Fibroblast of the conjunctiva (primary cell): ENCODE data around the gene RPL36A.

Experiments
- DNase-seq: peaks from one replicate; pipeline ENCODE4 v3.0.0-alpha.2; 2010; ENCODE audit warnings: low read depth

RPL36A gene

GRCh38 chrX:101393530-101394305, 2.9 kb downstream of the RPL36A start:
- DNase-seq = no peak

GRCh38 chrX:101394372-101394771, 3.6 kb downstream of the RPL36A start:
- DNase-seq = no peak

DNA sequence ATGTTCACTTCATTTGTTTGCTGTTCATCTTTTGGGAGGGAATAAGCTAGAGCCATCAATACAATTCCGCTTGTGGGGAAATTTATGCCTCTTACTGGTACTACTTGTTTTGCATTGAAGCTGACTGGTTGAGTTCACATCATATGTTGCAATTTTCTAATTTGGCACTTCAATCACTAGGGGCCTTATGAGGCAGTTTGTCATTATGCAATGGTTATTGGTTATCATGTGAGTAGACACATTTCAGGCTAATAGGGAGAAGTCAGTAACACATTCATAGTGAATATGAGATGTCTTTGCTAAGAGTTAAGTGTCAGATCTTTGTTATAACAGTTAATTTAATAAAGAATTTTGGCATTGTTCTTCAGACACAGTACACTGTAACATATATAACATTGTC, 5.0 kb downstream of the RPL36A start:
- DNase-seq = no peak

DNA sequence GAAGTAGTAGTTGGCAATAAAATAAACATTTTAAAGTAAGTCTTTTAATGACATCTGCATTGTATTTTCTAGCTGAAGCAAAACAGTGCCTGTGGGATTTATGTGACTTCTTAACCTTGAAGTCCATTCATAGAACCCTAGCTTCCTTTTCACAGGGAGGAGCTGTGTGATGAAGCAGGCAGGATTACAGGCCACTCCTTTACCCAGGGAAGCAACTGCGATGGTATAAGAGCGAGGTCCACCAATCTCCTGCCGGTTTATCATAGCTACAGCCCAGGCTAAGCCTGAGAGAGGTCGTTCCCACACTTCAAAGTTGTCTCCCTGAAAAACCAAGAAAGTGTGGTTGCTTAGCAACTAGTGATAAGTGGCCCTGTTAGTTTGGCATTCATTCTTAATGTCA, 7.0 kb downstream of the RPL36A start:
- no peak for DNase-seq

GRCh38 chrX:101398694-101399093, 7.9 kb downstream of the RPL36A start:
- DNase-seq = no peak

DNA sequence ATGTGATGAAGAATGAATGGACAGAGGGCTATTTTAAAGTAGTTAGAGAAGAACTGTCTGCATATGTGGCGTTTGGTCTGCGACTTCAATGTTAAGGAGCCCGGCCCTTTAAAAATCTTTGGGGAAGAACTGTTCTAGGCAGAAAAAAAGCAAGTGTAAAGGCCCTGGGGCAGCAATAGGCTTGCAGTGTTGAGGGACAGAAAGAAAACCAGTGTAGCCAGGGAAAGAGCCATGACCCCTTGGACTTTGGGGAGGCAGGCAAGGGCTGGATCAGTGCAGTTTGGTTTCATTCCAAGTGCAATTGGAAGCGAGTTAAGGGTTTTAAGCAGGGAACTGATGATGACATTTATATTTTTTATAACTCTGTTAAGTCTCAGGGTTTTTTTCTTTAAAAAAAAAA, 9.0 kb downstream of the RPL36A start:
- no peak for DNase-seq

GRCh38 chrX:101407167-101407747, 16.4 kb downstream of the RPL36A start:
- DNase-seq = no peak

DNA sequence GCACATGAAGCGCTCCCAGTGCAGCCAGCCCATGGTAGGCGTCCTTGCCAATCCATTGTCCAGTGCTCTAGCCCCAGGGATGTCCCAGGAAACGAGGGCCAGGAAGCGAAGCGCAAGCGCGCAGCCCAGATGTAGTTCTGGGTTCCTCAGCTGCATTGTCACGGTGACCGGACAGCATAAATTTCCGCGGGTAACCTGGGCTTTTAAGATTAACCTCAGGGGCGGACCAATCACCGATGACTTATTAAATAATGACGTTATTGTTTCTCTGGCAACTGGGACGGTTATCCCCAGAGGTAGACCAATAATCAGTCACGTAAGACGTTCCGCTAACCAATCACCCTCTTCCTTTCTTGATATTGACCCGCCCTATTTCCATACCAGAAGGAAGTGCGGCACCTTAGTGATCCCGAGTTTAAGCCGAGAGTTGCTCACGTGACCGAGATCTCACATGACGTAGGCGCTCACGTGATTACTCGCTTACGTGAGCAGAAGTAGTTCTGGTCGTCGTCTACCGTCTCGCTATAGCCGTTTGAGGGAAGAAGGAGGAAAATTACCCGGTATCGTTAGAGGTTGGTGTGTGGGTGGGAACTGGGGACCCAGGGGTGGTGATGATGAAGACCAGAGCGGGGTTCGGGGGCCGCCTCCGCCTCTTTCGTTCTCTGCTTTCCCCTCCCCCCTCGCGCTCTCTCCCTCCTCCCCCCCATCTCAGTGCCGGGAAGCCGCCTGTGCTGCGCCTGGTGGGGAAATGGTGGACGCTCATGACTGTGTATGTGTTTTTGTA, 17.1 kb downstream of the RPL36A start, which contains the start of the genes GLA and HNRNPH2:
Gene GLA (minus strand): TSS at position 178 of the 784 bp plus-strand sequence. CDS start 22 bp downstream, at position 156.
Gene HNRNPH2 (plus strand): TSS at position 475 of the 784 bp plus-strand sequence. CDS start 3,767 bp downstream, outside the sequence.
- peak; percentile 97 for DNase-seq

DNA sequence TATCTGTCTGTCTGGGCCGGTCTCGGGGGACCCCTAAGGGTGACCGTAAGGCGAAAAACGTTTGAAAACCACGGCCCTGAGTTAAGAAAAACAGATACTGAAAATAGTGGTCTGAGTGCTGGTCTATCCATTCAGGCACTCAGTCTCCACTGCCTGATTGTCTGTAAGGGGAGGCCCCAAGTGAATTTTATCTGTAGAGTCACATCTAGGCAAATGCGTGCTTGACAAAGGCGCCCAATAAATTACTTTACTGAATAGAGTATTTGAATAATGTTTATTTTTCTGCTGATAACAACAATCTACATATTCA, 17.7 kb downstream of the RPL36A start:
- no peak for DNase-seq

DNA sequence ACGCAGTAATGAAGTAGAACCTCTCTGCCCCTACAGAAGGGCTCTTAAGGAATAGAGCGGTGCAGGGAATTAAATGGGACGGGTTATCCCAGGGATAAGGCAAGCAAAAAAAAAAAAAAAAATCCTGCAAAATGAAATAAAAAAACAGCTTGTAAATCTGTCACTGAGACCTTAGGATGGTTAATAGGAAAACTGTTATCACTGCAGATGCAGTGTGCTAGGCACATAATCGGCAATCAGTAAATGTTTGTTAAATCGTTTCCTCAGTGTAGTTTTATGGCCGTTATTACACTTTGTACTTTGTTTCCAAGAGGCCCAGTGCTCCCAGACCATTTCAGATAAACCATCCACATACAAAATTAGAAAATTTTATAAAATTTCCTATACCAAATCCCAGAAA, 18.2 kb downstream of the RPL36A start:
- no peak for DNase-seq

- DNase-seq = no peak
These were observed 19.6 kb downstream of the RPL36A start for GRCh38 chrX:101410461-101410860.

DNA sequence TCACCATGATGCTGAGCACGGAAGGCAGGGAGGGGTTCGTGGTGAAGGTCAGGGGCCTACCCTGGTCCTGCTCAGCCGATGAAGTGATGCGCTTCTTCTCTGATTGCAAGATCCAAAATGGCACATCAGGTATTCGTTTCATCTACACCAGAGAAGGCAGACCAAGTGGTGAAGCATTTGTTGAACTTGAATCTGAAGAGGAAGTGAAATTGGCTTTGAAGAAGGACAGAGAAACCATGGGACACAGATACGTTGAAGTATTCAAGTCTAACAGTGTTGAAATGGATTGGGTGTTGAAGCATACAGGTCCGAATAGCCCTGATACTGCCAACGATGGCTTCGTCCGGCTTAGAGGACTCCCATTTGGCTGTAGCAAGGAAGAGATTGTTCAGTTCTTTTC, 21.2 kb downstream of the RPL36A start:
- DNase-seq = no peak

DNA sequence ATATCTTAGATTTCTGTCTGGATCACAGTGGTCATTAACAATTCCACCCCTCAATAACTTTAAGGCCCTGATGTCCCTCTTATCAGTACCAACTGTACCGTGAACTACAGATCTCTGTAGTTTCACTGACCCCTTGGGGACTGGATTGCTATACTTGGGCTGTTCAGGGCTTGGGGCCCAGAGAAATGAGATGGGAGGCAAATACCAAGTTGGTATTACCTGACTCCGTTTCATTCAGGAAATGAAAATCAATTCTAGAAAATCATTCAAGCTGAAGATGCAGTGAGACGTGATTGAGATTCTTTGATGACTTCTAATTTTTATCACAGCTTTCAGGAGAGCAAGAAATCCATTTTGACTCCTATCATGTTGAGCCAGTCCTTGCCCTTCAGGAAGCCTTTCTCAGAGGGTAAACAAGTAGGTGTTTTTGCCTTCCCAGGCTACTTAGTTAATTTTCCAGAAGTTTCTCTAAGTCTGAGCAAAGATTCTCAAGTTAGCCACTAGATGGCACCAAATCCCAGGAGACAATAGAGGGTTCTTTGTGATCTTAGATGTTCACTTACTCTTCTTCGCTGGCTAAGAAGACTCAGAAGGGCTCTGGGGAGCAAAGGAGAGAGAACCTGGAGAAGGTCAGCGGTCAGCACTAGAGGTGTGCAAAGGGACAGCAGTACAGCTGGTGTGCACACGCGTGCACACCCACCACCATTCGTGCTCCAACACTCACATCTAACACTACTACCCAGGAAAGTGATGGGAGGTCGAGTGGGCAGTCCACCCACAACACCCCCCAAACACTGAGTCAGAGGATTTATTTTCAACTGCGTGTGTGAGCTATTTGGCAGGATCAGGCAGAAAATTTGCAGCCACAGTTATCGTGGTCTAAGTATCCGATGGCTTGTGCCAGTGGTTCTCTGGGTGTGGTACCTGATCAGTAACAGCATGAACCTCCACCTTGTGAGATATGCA, 24.7 kb downstream of the RPL36A start:
- peak; percentile 82 for DNase-seq

GRCh38 chrX:101416691-101417090, 25.9 kb downstream of the RPL36A start:
- no peak for DNase-seq

- no peak for DNase-seq
These were observed 26.4 kb downstream of the RPL36A start for GRCh38 chrX:101417190-101417589.

DNA sequence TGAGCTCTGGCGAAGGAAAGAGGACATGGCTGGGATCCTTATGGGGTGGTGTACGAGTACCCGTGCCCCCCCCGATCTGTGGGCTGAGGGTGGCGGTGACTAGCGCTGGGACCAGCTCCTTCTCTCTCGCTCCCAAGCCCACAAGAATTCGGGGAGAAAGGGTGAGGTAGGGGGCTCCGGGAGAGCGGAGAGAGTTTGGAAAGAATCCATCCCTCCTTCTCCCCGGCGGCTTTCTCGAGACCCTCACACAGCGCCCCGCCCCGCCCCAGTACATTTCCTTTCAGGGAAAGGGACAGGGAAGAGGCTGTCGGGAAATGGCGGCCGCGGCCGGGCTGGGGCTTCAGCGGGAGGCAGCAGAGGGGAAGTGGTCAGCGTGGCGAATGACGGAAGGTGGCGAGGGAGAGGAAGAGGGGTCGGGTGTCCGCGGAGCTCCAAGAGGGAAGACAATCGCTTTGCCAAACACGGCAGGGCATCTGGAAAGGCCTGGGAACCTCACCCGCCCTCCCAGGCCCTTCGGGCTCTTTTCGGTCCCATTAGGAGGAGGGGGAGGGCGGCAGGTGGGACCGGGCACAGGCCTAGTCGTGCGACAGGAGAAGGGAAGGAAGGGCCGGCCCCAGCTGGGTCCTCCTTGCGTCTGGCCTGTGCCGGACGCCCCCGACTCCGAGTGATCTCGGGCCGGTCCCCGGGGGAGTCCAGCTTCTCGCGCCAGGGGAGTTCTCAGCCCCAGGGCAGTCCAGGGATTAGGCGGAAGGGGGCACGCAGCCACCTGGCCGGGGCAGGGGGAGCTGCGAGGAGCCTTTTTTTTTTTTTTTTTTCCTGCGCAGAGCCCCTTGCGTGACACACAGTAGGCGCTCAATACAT, 27.4 kb downstream of the RPL36A start:
- DNase-seq = no peak

GRCh38 chrX:101419489-101419888, 28.7 kb downstream of the RPL36A start:
- DNase-seq = no peak

DNA sequence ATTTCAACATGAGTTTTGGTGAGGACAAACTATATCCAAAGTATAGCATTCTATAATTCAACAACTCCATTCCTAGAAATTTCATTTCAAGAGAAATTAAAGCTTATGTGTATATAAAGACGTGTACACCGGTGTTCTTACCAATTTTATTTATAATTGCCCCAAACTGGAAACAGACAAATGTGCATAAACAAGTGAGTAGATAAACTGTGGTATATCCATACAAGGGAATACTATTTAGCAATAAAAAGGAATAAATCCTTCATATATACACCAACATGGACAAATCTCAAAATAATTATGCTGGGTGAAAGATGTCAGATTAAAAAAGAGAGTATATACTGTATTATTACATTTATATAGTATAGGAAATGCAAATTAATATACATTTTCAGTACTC, 37.1 kb downstream of the RPL36A start:
- DNase-seq = no peak

- DNase-seq = no peak
These were observed 39.1 kb downstream of the RPL36A start for GRCh38 chrX:101429934-101430333.

DNA sequence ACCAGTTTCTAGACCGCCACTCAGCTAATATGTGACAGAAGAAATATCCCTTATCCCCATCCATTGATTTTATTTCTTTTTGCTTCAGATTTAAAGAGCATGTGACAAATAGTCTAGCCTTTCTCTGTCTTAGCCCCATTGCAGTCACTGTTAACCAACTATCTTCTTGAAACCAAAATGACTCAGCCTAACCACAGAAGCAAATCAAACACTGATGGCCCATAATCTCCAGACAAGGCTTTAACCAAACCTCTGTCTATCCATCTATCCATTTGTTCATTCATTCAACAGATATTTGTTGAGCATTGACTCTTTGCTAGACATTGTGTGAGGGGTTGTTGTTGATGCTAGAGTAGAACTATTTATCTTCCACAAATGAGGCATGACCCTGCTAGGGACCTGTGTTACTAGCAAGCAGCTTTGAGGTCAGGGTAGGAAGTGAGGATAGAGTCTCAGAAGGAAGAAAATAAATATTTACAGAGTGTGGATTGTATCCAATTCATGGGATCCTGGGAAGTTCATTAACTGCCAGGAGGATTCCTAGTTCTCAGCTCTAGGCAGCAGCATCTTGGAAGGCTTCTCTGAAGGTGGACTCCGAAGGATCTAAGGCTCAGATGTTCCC, 39.8 kb downstream of the RPL36A start:
- no peak for DNase-seq
